ENCODE results near the gene LILRA6. TPM values are rescaled to one million over a fixed set of nuclear protein-coding genes. Genes with fewer than 3 reads are reported as not detected.
"Not testable (repeated sequence)": the region's sequence is repeated elsewhere in the genome, so short reads cannot be mapped to it uniquely, and the experiment has no call there.

The LILRA6 gene
- total and polyA plus RNA-seq, 2 of the 8 experiments (the other 6 are each of a cell fraction or from before 2014, with no cell fraction given): not detected

- H3K4me1 ChIP-seq (replicated peaks in 1 of 4; ENCODE audit: control insufficient read depth in 3 of 4, insufficient read depth in 4 of 4, low read length in 3 of 4); H3K36me3 ChIP-seq (ENCODE audit: control insufficient read depth in 2 of 4, insufficient read depth in 4 of 4, low read length in 3 of 4); H3K18ac ChIP-seq (ENCODE audit: extremely low read depth, low read length); H2BK15ac ChIP-seq (ENCODE audit: low read length); H3K79me2 ChIP-seq (ENCODE audit: control insufficient read depth in 1 of 2, insufficient read depth in 2 of 2, low read length in 2 of 2); H3K27me3 ChIP-seq (replicated peaks in 1 of 4; ENCODE audit: control insufficient read depth in 3 of 4, extremely low read depth in 1 of 4, insufficient read depth in 3 of 4, low read length in 3 of 4); H4K8ac ChIP-seq (ENCODE audit: extremely low read depth, insufficient read depth, low read length); H3K79me1 ChIP-seq (ENCODE audit: low read depth, low read length); H3K14ac ChIP-seq (ENCODE audit: insufficient read length); H4K5ac ChIP-seq (ENCODE audit: insufficient read length, low read depth, low read length); H2BK120ac ChIP-seq (replicated peaks; ENCODE audit: low read depth, low read length); H3K4ac ChIP-seq (replicated peaks; ENCODE audit: insufficient read length, low read depth, low read length); H3K4me3 ChIP-seq (ENCODE audit: extremely low read depth in 1 of 4, insufficient read depth in 2 of 4, low read depth in 3 of 4, low read length in 4 of 4); H3K9me3 ChIP-seq (ENCODE audit: insufficient read depth in 2 of 2, low read depth in 1 of 2, low read length in 1 of 2); H4K91ac ChIP-seq (replicated peaks; ENCODE audit: insufficient read length, low read length); H3K27ac ChIP-seq (ENCODE audit: low read depth, low read length); H2AK5ac ChIP-seq (ENCODE audit: low read depth, low read length); H3K4me2 ChIP-seq (ENCODE audit: insufficient read depth in 1 of 2, low read depth in 2 of 2, low read length in 2 of 2); H2BK5ac ChIP-seq (ENCODE audit: low read depth, low read length); H2BK20ac ChIP-seq (ENCODE audit: low read length); H4K20me1 ChIP-seq (replicated peaks in 1 of 2; ENCODE audit: control insufficient read depth in 1 of 2, insufficient read depth in 2 of 2, low read length in 2 of 2); H2BK12ac ChIP-seq (ENCODE audit: low read depth, low read length); H3K23me2 ChIP-seq (ENCODE audit: low read depth, low read length); DNase-seq (ENCODE audit: low read depth in 1 of 2, low spot score in 2 of 2); H2AFZ ChIP-seq (ENCODE audit: low read length); H3K9ac ChIP-seq (replicated peaks in 1 of 4; ENCODE audit: extremely low read depth in 1 of 4, low read depth in 3 of 4, low read length in 3 of 4); FAIRE-seq; H3K23ac ChIP-seq (ENCODE audit: insufficient read length); H3K56ac ChIP-seq (replicated peaks; ENCODE audit: insufficient read length, low read depth, low read length): not testable (repeated sequence)
- CTCF ChIA-PET (ENCODE audit: partially characterized antibody): interaction anchor here (5.9 kb wide), 1 partner anchor 11 kb away, joined by 31 read pairs; no protein-coding TSS in a partner anchor
- WGBS, 2 experiments (ENCODE audit: extremely low coverage in 1 of 2, insufficient coverage in 1 of 2, insufficient read length in 1 of 2, insufficient replicate concordance in 2 of 2, low coverage in 1 of 2, low lambda C conversion rate in 2 of 2, missing lambda C conversion rate in 1 of 2): 80% methylated on average over 1 of the region's 15 CpGs; no CpG with 5 or more reads in 1 of the 2 experiments
- POLR2A ChIA-PET (ENCODE audit: partially characterized antibody): interaction anchor here (1.1 to 1.2 kb wide), 2 partner anchors 68 to 76 kb away, joined by 3 read pairs; partner anchors contain the start of gene RPS9
Measured at GRCh38 chr19:54277111-54277615, 34.6 kb upstream of the LILRA6 start.
